GM21528 (cell line): ENCODE data around the gene SCYL1.

Experiments used
- ATAC-seq: cut with Tn5 transposase; IDR thresholded peaks from one replicate; pipeline ENCODE4 v1.9.1; 2021; ENCODE audit warnings: mild to moderate bottlenecking, moderate library complexity; ENCODE audit not compliant: unreplicated experiment, low FRiP score

Gene SCYL1

DNA sequence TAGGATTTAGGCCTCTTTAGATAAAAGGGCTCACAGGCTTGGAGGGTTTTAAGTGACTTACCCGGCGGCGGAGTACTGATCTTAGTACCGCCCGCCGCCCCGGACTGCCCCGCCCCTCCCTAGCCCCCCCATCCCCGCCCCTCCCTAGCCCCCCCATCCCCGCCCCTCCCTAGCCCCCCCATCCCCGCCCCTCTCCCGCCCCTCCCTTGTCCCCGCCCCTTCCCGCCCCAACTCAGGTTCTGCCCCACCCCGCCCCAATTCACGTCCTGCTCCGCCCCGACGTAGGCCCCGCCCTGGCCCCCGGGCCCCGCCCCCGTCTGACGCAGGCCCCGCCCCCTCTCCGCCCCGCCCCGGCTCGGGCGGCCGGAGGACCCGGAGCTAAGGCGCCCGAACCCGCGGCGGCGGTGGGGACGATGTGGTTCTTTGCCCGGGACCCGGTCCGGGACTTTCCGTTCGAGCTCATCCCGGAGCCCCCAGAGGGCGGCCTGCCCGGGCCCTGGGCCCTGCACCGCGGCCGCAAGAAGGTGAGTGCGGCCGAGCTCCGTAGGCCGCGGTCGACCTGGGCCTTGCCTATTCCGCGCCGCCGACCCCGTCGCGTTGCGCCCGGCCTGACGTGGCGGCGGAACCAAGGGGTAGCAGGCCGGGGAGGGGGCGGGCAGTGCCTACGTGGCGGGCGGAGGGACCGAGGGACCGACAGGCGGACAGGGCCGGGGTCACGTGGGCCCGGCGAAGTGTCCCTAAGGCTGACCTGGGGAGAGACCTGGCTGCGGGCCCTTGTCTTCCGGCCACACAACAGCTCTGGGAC is at the start of gene SCYL1:
Gene SCYL1 (plus strand): TSS at position 343 of the 805 bp plus-strand sequence. CDS start 71 bp downstream, at position 414.
- peak; percentile 61 for ATAC-seq

DNA sequence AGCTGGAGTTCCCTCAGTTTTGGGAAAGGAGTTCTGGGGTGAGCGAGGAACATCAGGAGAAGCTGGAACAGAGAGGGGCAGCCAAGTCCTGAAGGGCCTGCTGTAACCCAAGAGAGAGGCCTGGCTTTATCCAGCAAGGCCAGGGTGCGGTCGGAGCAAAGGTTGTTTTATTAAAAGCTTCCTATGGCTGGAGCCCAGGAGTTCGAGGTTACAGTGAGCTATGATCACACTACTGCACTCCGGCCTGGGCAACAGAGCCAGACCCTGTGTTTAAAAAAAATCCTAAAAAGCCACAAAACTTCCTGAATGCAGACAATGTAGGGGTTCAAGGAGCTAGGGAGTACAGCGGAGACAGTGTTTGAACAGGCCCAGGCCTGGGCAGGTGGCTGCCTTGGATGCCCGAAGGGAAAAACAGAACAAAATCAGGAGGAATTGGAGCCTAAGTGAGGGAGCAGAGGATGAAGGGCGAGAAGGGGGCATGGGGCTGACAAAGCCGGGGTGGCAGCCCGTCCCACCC is 48.2 kb upstream of the SCYL1 start:
- ATAC-seq, result no peak

DNA sequence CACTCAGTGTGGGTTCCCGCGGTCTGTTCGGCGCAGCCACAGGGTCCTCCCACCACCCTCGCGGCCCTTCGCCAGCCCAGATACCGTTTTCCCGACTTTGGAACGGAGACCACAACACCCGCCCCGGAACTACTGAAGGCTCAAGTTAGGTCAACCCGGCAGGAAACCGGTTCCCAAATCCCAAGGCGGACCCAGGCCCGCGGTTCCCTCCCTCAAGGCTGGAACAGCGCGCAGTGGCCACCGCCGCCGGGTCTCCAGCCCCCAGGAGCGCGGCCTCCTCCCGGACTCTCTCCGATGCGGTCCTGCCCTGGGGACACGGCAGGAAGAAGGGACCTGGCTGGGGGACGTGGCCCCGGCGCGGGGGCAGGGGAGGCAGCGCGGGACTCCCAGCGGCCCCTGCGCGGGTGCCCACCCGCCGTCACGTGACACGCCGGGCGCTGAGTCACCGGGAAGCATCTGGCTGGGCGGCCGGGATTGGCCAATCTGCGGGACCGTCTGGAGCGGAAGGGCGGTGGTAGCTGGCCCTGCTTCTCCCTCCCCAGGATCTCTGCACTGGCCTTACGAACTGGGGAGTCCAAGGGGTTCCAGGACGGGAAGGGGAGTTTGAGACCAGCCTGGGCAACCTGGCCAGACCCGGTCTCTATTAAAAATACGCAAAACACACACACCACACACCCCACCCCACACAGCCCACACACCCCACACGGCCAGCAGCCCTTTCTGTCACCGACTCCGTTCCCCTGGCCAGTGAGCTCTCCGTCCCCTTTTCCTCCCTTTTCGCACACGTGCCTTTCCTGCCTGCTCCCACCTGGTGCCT is 47.5 kb upstream of the SCYL1 start:
- peak; percentile 66 for ATAC-seq

DNA sequence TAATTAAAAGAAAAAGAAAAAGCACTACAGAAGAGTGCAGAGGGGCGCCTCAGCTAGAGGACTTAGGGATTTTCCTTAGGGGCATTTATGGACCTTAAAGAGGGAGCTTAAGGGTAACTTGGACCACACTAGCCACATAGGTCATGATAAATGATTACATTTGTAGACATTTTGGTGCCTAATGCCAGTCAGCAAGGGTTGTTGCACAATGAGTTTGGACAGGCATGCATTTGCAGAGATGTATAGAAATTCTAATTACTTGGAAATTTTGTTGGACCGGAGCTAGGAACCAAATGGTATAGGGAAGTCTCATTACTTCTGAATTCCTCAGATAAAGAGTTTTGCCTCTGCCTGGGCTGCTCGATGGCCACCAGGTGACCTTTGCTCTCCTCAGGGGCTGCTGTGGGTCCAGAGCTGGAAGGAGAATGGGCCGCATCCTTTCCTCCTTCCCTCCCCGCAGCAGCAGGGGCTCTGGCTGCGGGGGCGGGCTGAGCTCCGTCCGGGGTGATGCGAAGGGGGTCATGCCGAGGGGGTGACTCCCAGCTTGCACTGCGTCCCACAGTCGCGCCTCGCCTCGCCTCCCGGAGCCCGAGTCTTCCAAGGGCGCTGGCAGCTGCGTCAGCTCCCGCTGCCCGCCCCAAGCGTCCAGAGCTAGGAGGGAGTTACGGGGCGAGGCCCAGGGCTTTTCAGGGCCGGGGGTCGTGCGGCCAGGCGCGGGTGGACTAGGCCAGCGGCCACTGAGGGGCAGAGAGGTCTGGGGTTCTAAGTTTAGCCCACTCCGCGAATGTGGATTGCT is 46.3 kb upstream of the SCYL1 start:
- no peak for ATAC-seq

DNA sequence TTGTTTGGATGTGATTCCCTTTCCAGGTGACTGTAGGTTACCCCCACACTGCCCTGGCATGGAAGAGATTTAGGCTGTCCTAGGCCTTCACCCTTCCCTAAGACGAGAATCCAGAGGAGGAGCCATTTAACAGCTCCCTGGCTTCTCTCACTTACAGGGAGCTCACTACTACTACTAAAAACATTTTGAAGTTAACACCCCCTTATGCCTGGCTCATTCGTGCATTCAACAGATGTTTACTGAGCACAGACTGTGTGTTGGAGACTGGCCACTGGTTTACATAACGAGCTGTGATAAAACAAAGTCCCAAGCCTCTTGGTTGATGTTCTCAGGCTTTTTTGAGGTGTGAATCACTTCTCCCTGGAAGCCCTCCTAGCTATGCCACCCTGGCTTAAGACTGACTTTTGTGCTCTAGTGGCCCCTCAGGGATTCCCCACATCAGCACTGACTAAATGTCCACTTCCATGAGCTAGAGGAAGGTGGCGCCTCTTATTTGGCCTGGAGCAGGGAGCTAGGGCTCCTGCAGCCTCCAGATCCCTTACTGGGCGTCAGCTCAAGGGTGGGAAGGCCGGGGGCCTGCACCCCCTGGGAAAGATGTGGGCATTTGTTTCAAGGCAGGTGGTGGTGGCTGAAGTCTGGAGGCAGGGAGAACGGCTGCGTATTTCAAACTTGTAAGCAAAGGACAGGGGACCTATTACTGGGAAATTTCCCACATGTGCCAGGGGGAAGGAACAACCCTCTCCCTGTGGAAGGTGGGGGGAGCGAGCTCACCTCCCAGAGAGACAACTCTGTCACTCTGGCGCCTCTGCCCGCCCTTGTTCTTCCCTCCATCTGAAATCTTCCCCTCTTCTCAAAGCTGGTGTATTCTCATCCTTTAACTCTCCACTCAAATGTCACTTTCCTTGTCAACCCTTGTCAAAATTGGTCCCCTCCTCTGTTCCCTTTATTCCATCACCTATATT is 45.4 kb upstream of the SCYL1 start:
- ATAC-seq, result no peak

DNA sequence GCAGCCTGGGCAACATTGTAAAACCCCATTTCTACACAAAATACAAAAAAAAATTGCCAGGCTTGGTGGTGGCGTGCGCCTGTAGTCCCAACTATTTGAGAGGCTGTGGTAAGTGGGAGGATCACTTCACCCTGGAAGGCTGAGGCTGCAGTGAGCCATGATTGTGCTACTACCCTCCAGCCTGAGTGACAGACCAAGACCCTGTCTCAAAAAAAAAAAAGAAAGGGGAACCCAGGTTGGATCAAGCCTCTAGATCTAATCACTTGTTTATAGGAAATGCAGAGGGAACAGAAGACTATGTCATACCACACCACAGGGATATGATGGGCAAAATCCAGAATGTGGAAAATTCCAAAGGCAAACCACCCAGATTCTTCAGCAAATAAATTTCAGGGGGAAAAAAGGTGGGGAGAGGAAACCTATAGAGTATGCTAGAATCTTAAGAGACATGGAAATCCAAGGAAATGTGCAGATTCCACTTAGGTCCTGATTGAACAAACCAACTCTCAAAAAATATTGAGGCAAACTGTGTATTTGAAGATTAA is 42.5 kb upstream of the SCYL1 start:
- no peak for ATAC-seq

DNA sequence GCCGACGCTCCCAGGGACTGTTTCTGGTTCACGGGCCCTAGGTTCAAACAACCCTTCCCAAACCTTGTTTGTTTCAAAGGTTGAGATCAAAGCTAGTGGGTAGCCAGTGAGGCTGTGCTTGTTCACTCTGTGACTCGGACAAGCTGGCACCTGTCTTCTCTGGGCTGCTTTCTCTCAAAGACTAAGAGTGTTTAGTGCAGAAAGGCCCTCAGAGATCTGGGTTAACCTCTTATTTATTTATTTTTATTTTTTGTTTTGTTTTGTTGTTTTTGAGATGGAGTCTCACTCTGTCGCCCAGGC is 39.0 kb upstream of the SCYL1 start:
- ATAC-seq, result no peak

DNA sequence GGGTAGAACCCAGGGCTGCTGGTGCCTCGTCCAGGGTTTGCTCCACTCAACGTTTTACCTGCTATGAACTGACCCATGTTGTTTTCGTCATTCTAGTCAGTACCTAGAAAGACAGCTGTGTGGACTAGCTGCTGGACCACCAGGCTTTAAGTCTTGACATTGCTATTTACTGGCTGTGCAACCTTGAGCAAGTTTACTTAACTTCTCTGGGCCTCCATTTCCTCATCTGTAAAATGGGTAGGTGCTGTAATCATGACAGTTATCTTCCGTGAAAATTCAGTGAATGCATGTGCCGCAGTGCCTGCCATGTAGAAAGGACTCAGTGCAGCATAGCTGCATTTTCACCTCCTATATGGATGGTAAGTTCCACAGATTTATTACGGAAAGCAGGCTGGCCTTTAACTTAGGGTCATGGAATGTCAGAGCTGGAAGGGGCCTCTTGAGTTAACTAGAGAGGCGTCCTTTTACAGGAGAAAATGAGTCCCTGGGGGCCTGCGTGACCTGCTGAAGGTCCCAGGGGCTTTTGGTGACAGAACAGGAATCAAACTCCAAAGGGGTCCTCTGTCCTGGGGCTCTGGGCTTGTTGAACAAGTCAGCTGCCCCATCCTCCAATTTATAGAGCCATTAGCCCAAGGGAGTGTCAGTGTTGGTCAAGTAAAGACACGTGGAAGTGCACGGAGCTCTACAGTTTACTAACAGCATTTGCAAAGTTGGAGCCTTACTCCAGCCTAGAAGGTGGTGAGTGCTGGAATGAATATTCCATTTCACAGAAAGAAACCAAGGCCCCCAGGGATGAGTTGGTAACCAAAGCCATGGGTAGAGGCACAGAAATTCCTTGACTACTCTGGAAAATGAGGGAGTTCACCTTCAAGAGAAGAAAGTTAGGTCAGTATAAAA is 38.1 kb upstream of the SCYL1 start:
- ATAC-seq, result no peak

DNA sequence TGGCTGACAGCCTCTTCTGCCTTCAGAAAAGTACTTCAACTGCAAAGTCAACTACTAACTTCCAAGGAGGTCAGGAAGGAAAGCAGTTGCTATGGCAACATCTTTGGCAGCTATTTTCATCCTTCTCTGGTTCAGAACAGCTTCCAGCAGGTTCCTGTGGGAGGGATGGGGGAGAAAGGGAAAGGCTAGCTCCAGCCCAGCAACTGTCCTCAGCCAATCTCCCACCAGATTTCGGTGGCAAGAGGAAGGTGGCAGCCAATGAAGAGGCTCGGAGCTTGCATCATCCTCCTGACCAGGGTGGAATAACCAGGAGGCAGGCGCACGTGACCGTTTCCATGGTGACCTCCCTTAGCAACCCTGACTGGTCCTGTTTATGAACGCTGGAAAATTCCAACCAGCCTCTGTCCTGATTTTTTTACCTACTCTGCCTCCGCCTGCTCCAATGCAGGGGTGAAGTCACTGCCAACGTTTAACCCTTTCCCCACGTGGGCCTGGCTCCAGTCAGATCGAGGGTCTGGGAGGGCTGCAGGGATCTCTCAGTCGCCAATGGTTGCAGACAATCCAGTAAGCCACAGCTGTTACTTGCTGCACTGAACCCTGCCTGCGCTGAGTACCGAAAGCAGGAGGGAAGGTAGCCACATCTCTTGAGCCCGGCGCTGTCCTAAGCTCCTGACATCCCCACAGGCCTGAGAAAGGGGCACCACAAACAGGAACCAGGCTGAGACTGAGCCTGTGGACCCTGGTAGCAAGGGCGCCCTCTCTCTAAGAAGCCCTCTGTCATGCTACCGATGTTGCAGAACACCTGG is 37.2 kb upstream of the SCYL1 start:
- no peak for ATAC-seq

DNA sequence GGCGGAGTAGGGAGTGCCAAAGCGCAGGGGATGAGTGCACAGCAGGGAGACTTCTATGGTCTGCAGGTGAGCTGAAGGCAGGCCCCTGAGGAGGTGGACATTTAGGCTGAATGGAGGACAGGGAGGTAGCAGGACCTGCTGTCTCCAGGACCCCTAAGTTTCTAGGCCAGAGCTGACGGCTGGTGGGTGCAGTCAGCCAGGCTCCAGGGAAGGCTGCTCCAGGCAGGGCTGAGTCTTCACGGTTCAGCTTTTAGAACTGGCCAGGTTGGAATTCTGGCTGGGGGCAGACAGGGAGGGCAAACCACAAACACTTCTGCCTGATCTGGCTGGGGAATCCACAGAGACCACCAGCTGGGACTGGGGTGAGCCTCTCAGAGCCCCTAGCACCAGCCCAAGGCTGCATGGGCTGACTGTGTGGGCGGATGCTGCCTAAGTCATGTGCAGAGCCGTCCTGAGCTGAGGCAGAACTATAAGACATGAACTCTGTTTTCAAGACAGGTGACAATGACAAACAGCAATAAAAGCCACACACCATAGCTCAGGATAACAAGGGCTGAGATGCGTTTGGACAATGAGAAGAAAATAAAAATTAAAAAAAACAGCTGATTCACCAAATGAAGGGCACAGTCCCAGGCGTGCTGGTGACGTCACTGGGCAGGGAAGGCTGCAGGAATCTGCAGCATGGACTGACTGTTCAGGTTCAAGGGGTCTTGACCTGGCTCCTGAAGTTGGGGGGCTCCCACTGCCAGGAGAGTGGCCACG is 36.4 kb upstream of the SCYL1 start:
- ATAC-seq, result no peak

DNA sequence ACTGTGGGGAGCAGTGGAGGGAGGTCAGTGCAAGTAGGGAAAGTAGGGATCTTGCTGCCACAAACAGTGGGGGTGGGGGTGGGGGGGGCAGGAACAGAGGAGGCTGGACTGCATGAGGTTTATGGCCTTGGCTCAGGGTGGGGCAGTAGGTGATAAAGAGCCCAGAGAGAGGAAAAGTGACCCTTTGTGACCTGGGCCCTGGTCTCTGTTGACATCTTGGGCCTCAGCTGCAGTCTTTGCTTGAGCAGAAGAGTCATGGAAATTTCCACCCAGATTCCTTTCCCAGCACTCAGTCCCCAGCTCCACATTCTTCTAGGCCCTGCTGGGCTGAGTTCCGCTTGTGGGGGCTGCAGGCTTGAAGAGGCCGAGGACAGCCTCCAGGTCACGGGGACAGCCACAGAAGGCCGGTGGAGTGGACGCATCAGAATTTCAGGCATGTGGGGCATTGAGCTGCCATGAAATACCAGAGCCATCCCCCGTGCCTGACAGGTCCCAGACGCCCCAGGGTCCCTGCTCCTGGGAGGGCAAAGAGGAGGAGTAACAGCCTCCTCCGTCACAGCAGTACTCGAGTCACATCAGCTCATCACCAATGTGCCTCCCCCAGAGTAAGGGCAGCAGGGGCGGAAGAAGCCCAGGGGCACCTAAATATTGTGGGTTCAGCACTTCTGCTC is 35.7 kb upstream of the SCYL1 start:
- ATAC-seq, result no peak

DNA sequence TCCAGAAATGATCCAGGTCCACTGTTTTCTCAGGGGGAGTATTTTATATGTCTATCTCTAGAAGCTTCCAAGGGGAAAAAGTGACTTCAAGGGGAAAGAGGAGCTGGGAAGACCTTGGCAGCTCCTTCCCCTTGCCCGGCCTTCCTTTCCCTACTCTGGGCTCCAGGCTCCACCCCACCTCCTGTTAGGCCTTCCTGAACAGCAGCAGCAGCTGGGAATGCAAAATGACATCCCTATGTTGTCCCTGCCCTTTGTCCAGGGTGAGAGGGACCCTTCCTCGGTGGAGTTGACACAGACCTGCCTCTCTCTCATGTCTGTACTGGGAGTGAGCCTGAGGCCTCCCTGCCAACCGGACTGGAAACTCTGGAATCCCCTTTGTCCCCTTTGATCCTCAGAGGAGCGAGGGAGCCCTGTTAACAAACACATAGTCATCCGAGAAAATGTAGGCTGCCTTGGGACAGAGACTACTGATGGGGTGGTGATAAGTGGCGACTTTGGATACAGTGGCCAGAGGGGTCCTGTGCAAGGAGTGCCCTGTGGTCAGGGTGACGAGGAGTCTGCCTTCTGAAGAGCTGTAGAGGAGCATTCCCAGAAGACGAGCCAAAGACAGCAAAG is 35.1 kb upstream of the SCYL1 start:
- ATAC-seq, result no peak

DNA sequence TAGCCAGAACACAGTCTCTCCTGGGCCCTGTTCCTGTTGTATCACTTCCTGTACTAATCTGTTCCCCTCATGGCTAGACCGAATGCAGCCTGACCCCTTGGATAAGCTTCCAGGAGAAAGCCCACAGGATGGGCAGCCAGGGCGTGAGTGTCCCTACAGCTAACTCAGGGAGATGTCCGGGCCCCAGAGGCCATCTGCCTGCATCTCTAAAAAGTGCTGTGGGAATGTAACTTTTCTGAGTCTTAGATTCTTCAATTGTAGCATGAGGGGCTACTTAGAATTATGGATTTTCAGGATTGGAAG is 33.8 kb upstream of the SCYL1 start:
- ATAC-seq, result no peak

DNA sequence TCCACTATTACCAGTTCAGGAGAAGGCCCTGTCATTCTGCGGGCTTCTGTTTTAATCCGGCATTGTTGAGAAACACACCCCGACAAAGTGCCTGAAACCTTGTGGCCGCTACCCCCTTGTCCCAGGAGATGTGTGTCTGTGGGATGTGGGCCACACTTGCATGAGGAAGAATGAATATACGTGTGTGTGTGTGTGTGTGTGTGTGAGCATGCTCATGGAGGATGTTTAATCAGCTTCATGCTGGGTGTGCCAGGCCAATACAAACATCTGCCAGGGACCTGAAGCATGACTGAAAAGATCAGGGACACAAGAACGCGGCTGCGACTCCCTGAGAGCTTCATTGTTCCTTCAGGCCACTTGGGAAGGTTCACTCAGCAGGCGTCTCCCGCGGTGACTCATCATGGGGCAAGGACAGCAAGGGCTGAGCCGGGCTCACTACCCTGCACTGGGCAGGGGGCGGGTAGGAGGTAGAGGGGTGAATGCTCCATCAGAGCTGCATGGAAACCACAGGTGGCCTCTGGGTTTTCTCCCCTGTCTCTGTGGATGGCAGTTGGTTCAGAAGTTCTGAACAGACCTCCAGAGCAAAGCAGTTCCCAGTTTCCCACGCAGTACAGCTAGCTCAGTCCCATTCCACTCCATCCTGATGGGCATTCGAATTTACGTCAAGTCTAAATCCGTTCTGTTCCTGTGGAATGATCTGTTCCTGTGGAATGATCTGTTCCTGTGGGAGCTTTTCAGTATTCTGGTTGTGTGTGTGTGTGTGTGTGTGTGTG is 33.1 kb upstream of the SCYL1 start:
- ATAC-seq, result no peak

DNA sequence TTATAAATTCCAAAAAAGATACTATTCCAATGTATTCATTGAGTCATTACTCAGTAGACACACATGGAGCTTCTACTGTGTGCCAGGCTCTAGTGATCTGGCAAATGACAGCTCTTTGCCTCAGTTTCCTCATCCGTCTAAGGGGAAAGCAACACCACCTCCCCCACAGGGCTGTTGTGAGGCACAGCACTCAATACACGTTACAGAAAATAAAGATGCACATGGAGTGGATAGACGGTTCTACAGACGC is 32.6 kb upstream of the SCYL1 start:
- ATAC-seq, result no peak
